ENCODE measurements around the gene DISC1. TPM values are rescaled to one million over a fixed set of nuclear protein-coding genes. Genes with fewer than 3 reads are reported as not detected.

The DISC1 gene
- total RNA-seq, 2 donors from 2014 or later = 4.0 to 8.8 TPM

- Mint-ChIP-seq H3K27me3 (no peaks in the 10 kb centered on the region), H3K27ac (peak overlapping the region; percentile 30 to 42), H3K36me3 (no peaks in the 10 kb centered on the region)
Observed at GRCh38 chr1:231844986-231845502, 218.5 kb downstream of the DISC1 start.

DNA sequence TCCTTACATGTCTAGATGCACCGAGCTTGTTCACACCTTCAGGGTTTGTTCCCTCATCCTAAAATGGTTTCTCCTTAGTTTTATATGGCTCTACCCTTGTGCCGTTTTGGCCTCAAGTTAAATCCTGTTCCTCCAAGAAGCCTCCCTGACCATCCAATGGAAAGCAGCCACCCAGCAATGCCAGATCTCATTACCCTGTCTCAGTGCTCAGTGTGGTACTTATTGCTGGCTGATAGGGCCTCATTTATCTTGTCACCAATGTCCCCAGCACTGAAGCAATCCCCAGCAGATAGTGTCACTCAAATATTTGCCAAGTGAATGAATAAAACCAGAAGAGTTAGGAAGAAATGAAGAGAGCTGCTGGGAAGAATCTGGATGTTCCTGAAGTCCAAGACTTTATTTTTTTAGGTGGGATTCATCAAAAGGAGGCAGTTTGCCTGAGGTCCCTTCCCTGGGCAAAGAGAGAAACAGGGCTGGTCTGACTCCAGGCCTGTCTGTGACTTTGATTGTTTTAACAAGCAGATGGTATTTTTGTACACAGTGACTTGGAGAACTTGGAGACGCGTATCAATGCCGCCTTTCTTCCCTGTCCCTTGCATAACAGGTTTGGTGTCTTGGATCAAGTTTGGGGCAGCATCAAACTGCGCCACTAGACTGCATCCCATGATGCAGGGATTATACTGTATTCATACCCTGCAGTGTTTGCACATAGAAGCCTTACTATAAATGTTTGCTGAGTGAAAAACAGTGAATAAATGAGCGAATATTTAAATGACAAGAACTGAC lies 221.2 kb downstream of the DISC1 start:
- no peaks in the 10 kb centered on the region for H3K9me3 Mint-ChIP-seq
- no peak overlapping the region for H3K4me3 Mint-ChIP-seq
- H3K27me3 Mint-ChIP-seq = no peaks in the 10 kb centered on the region
- DNase-seq (ENCODE audit: low spot score) (no peak), ATAC-seq (no peak)
- H3K36me3 Mint-ChIP-seq = no peaks in the 10 kb centered on the region
- peaks cover 12 to 21% of the 10 kb centered on the region in 2 donors for H3K4me1 Mint-ChIP-seq (ENCODE audit: low read depth in 2 of 2)
- H3K27ac Mint-ChIP-seq = no peak overlapping the region

More at GRCh38 chr1:231844986-231845502, 218.5 kb downstream of the DISC1 start:
- ATAC-seq (peak; percentile 62), DNase-seq (ENCODE audit: low spot score) (no peak)
- Mint-ChIP-seq H3K4me3 (peak overlapping the region; percentile 32), H3K4me1 (ENCODE audit: low read depth in 2 of 2) (peaks cover 12 to 21% of the 10 kb centered on the region in 2 donors), H3K9me3 (no peaks in the 10 kb centered on the region)

DNA sequence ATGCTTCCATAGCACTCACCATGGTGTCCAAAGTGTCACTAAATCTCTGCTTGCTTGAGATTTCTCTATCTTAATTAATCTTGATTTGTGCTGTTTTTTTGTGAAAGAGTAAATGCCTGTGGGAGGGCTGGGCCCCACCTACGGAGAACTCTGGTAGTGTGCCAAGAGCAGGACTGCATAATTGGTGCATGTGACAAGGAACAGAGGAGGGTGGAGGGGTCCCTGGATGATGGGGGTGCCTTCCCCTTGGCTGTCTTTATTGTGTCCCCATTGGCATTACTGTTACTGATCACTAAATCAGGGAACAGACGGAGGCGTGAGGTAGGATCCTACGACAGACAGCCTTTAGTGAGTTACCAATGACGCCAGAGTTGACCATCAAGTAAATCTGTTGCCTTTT lies 223.4 kb downstream of the DISC1 start:
- Mint-ChIP-seq H3K27me3 (no peaks in the 10 kb centered on the region), H3K27ac (no peak overlapping the region)
- ATAC-seq = no peak

DNA sequence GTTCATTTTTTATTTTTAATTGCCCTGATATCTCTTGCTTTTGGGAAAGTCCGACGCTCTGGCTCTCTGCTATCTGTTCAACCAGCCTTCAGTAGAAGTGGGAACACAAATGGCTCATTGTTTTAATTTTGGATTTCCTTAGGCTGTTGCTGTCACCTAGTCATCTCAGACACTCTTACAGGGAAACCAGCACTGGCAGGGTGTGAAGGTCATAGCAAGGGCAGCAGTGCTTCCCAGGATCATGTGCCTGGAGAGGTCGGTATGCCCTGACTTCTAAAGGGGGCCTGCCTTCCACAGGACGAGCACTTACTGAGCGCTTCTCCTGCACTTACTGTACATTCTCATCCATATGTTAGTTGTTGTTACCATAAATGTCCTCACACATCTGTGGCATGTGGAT lies 224.2 kb downstream of the DISC1 start:
- no peak for ATAC-seq
- Mint-ChIP-seq H3K36me3 (no peaks in the 10 kb centered on the region), H3K4me1 (ENCODE audit: low read depth in 2 of 2) (no peaks in the 10 kb centered on the region), H3K9me3 (no peaks in the 10 kb centered on the region), H3K27ac (no peak overlapping the region), H3K27me3 (no peaks in the 10 kb centered on the region), H3K4me3 (no peak overlapping the region)
- DNase-seq (ENCODE audit: low spot score) = no peak

More for the DNA sequence above, 223.4 kb downstream of the DISC1 start:
- Mint-ChIP-seq H3K36me3 (no peaks in the 10 kb centered on the region), H3K4me3 (no peak overlapping the region), H3K9me3 (no peaks in the 10 kb centered on the region), H3K4me1 (ENCODE audit: low read depth in 2 of 2) (peaks cover 6 to 8% of the 10 kb centered on the region in 2 donors)
- DNase-seq (ENCODE audit: low spot score) = no peak

DNA sequence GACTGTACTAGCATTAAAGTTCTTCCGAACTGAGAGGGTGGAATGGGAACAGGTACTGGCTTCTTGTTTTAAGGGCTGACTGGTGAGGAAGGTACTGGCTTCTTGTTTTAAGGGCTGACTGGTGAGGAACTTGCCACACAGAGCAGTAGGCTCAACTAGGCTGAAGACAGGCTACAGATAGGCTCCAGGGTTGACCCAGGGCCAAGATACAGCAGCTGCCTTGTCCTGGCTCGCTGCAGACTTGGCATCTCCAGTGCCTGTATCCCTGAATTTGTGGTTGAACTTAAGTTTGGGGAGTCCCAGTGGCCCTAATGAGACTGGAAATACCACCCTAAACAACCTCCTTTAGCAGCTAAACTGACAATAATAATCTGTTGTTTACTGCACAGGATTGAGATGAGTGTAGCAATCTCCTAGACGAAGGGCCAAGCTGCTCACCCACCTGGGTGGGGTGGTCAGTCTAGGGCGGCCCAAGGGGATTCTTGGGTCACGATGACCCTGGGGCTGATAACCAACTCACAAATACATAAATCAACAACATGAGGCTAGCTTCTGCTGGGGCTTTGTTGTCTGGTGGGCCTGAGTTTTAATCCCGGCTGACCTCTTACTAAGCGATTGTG lies 227.1 kb downstream of the DISC1 start:
- H3K4me3 Mint-ChIP-seq = no peak overlapping the region
- DNase-seq (ENCODE audit: low spot score) (no peak), ATAC-seq (peak in 1 of 2 donors; percentile 56)
- H3K4me1 Mint-ChIP-seq (ENCODE audit: low read depth in 2 of 2) = no peaks in the 10 kb centered on the region
- no peaks in the 10 kb centered on the region for H3K27me3 Mint-ChIP-seq
- no peaks in the 10 kb centered on the region for H3K36me3 Mint-ChIP-seq
- H3K9me3 Mint-ChIP-seq = no peaks in the 10 kb centered on the region
- H3K27ac Mint-ChIP-seq = no peak overlapping the region

DNA sequence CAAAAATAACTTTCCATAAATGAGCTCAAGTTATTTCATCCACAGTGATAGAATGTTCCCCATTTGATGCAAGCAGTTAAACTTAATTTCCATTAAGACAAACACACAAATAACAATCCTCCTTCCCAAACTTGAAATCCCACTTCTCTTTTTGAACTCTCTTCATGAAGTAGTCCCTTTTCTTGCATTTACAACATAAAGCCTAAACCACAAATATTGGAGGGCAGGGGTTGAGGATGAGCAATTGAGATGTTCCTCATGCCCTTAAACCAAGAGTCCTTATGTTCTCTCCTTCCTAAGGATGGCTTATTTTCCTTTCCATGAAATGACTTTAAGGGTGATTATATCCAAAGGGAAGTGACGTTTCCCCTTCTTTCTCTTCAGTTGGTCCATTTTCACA lies 228.8 kb downstream of the DISC1 start:
- H3K9me3 Mint-ChIP-seq = no peaks in the 10 kb centered on the region
- no peaks in the 10 kb centered on the region for H3K27me3 Mint-ChIP-seq
- H3K36me3 Mint-ChIP-seq = no peaks in the 10 kb centered on the region
- no peak overlapping the region for H3K27ac Mint-ChIP-seq
- ATAC-seq (no peak), DNase-seq (ENCODE audit: low spot score) (no peak)
- H3K4me3 Mint-ChIP-seq = no peak overlapping the region
- no peaks in the 10 kb centered on the region for H3K4me1 Mint-ChIP-seq (ENCODE audit: low read depth in 2 of 2)

GRCh38 chr1:231855926-231856325 lies 229.3 kb downstream of the DISC1 start:
- Mint-ChIP-seq H3K27me3 (no peaks in the 10 kb centered on the region), H3K27ac (no peak overlapping the region), H3K9me3 (no peaks in the 10 kb centered on the region), H3K4me3 (no peak overlapping the region), H3K36me3 (no peaks in the 10 kb centered on the region), H3K4me1 (ENCODE audit: low read depth in 2 of 2) (no peaks in the 10 kb centered on the region)
- ATAC-seq (no peak), DNase-seq (ENCODE audit: low spot score) (no peak)

- no peaks in the 10 kb centered on the region for H3K27me3 Mint-ChIP-seq
- peaks cover 0 to under 1% of the 10 kb centered on the region in 2 donors for H3K4me1 Mint-ChIP-seq (ENCODE audit: low read depth in 2 of 2)
- H3K27ac Mint-ChIP-seq = no peak overlapping the region
- no peaks in the 10 kb centered on the region for H3K9me3 Mint-ChIP-seq
- ATAC-seq (no peak), DNase-seq (ENCODE audit: low spot score) (no peak)
- H3K4me3 Mint-ChIP-seq = no peak overlapping the region
- no peaks in the 10 kb centered on the region for H3K36me3 Mint-ChIP-seq
Observed at GRCh38 chr1:231856426-231856825, 229.8 kb downstream of the DISC1 start.

GRCh38 chr1:231856894-231857293 lies 230.3 kb downstream of the DISC1 start:
- no peak overlapping the region for H3K27ac Mint-ChIP-seq
- no peaks in the 10 kb centered on the region for H3K27me3 Mint-ChIP-seq
- no peaks in the 10 kb centered on the region for H3K9me3 Mint-ChIP-seq
- H3K36me3 Mint-ChIP-seq = no peaks in the 10 kb centered on the region
- peaks cover 0 to 4% of the 10 kb centered on the region in 2 donors for H3K4me1 Mint-ChIP-seq (ENCODE audit: low read depth in 2 of 2)
- ATAC-seq = peak in 1 of 2 donors; percentile 20
- H3K4me3 Mint-ChIP-seq = no peak overlapping the region
- no peak for DNase-seq (ENCODE audit: low spot score)

DNA sequence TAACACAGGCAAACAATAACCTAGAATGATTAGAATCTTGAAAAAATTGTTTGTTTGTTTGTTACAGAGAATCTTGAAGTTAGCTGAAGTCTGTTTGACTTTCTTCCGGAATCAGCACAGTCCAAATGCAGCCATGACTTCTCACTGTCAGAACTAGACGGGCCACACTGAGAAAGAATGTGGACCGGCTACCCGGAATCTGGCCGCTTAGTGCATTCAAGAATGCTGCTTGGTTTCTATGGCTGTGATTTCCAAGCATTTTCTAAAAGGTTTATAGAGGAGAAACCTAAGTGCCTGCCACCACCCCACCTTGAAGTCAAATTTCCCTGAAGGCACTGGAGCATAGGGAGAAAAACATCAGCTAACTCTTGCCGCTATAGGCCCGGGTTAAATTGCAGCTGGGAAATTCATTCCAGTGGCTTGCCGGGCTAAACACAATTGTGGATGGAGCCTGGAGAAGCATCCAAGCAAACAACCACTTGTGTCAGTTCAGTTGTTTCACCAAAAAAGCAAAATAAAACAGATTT lies 231.1 kb downstream of the DISC1 start:
- Mint-ChIP-seq H3K27me3 (no peaks in the 10 kb centered on the region), H3K27ac (no peak overlapping the region), H3K4me1 (ENCODE audit: low read depth in 2 of 2) (peaks cover 0 to 4% of the 10 kb centered on the region in 2 donors), H3K9me3 (no peaks in the 10 kb centered on the region), H3K36me3 (no peaks in the 10 kb centered on the region), H3K4me3 (no peak overlapping the region)
- ATAC-seq = no peak
- DNase-seq (ENCODE audit: low spot score) = no peak

- Mint-ChIP-seq H3K4me1 (ENCODE audit: low read depth in 2 of 2) (peaks cover 0 to 4% of the 10 kb centered on the region in 2 donors), H3K27ac (no peak overlapping the region), H3K36me3 (no peaks in the 10 kb centered on the region), H3K4me3 (no peak overlapping the region), H3K27me3 (no peaks in the 10 kb centered on the region), H3K9me3 (no peaks in the 10 kb centered on the region)
- no peak for ATAC-seq
- DNase-seq (ENCODE audit: low spot score) = no peak
Observed at GRCh38 chr1:231860221-231861088, 233.9 kb downstream of the DISC1 start.

- no peak overlapping the region for H3K4me3 Mint-ChIP-seq
- no peaks in the 10 kb centered on the region for H3K36me3 Mint-ChIP-seq
- no peak for DNase-seq (ENCODE audit: low spot score)
- no peaks in the 10 kb centered on the region for H3K9me3 Mint-ChIP-seq
- ATAC-seq = no peak
- H3K4me1 Mint-ChIP-seq (ENCODE audit: low read depth in 2 of 2) = peaks cover 0 to 6% of the 10 kb centered on the region in 2 donors
- H3K27me3 Mint-ChIP-seq = no peaks in the 10 kb centered on the region
- H3K27ac Mint-ChIP-seq = no peak overlapping the region
Observed at GRCh38 chr1:231861541-231862481, 235.2 kb downstream of the DISC1 start.

Data from natural killer cell treated with Interleukin-12 subunit alpha and Interleukin-12 subunit beta and Interleukin-15 and Interleukin-18, amount 100 ng/mL, for 72 hours (primary cell).